NCI-H748 (cell line): ENCODE measurements around the gene ABHD1.
"Not testable (repeated sequence)": the region's sequence is repeated elsewhere in the genome, so short reads cannot be mapped to it uniquely, and the experiment has no call there.

Experiments
- DNase-seq: peaks from one replicate; lab custom pipeline; 2025; ENCODE audit not compliant: unreplicated experiment; lab: John Stamatoyannopoulos, UW

ABHD1 gene

DNA sequence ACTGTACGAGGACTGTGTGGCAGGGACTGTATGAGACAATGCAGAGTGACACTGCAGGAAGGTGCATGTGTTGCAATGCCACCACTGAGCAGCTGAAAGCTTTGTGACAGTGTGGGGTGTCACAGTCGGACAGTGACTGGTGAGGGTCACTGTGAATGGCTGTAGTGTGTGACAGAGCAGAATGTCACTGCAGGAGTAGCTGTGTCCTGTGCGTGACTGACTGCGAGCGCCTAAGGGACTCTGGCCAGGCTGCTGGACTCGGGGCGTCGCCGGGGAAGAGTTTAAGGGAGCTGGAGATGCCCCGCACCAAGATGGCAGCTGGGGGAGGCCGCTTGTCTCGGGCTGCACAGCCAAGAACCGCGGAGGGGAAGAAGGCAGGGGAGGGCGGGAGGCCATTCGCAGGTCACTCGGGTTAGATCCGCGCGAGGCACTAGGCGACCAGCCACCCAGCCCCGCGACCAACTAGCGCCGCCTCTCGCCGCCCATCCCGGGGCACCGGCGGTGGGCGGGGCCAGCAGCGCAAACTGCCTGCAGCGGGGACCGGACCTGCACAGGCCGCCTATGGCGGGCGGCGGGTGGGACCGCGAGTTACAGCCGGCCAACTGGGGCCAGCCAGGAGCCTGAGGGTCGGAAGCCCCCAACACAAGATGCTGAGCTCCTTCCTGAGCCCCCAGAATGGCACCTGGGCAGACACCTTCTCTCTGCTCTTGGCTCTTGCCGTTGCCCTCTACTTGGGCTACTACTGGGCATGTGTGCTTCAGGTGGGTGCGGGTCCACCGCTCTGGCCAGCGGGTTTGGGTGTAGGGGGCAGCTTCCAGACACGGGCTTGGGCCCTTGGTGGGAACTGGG, at the start of gene ABHD1:
ABHD1 (plus strand) TSS at position 514 of the 849 bp plus-strand sequence; CDS start at position 648, 134 bp downstream.
- DNase-seq = peak; percentile 55

DNA sequence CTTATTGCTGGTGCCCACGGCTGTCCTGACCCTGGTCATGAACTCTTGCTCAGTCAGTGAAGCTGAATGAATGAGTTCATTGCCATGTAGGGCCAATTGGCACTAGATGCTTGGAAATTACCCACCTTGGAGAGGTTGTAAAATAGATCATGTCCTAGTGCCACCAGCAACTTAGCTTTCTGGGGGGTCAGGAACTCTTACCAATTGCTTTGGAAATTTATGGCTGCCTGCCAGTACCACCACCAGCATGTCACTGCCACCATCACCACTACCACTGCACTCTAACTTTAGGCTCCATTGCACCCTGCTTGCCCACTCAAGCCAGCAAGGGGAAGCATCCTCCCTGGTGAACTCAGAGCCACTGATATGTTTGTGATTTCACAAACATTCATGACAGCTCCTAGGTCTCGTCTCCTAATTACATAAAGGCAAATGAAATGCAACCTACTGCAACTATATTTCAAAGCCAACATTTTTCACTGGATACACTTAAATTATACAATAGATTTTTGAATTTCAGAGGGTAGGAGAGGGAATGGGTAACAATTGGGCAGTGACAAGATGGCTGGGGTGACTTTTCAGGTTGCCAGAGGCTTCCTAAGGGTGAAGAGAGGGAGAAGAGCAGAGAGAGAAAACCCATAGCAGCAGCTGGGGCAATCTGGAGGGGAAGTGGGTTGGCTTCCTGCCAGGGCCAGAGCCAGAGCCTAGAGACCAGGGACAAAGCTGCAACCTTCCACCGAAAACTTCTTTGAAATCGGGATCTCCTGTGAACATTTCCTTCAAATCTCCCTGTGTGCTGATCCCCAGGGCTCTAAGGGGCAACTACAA, 48.7 kb upstream of the ABHD1 start:
- peak; percentile 8 for DNase-seq

DNA sequence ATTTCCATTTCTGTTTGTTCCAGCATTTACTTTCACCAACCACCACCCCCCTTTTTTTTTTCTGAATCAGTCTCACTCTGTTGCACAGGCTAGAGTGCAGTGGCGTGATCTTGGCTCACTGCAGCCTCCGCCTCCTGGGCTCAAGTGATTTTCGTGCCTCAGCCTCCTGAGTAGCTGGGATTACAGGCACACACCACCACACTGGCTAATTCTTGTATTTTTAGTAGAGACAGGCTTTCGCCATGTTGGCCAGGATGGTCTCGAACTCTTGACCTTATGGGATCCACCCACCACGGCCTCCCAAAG, 48.1 kb upstream of the ABHD1 start:
- not testable (repeated sequence) for DNase-seq

DNA sequence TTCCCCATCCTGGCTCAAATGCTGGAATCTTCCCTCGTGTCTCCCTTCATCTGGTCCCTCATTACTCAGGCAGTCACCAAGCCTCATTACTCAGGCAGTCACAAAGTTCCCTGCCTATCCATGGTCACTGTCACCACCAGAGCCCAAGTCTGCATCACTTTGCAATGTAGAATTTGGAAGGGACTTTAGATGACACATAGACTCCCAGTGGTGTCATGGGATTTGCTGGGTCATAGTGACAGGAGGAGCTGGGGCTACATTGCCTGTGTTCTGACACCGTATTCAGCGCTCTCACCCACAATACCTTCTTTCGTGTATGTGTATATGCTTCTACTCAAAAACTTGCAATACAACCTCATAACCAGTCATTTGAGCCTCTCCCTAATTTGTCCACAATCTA, 47.3 kb upstream of the ABHD1 start:
- no peak for DNase-seq

DNA sequence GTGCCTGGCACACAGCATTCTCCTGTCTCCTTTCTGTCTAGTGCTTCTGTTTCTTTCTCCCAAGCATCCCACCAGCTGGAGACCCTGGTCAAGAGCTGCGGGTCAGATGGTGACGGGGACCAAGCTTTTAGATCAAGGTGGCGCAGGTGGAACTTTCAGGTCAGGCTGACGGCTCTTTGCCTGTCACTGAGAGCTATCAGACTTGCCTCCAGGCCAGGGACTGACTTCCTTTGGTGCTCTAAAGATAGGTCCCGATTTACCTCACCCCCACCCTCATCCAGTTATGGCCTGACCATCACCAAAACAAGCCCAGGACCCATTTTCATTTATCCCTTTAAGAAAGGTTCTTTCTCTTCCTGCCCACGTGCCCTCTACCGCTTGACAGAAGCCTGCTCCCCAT, 46.4 kb upstream of the ABHD1 start:
- no peak for DNase-seq

DNA sequence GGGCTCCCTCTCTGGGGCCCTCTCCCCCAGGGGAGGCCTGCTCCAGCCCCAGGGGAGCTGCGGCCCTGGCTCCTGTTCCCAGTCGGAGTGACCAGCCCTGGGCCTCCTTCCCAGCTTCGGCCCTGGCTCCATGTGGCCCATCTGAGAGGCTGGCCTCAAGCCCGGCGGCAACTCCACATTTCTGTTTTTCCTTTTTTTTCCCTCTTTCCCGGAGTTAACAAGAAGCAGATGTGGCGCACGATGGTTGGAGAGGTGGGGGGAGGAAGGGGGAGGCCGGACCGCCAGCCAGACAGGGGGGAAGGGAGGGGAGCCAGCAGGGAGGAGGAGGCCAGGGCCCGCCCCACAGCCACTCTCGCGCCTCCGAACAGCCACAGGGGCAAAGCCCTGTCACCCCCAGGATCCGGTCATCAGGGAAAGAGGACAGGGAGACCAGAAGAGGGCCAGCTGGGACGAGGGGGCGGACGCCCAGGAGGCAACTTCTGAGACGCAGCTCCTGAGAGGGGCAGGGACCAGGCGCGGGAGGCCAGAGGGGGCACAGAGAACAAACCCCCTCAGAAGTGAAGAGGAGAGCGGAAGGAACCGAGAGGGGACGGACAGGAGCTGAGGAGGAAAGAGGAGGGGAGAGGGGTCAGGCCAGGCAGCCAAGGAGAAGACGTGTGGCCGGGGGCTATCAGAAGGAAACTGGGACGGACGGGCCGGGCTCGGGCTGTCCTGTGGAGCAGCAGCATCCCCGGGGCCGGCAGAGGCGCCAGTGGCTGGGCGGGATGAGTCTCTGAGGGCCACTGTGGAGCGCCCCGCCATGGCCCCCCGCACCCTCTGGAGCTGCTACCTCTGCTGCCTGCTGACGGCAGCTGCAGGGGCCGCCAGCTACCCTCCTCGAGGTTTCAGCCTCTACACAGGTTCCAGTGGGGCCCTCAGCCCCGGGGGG, 45.1 kb upstream of the ABHD1 start, which contains the start of gene EMILIN1:
EMILIN1 (plus strand) TSS at position 349 of the 928 bp plus-strand sequence; CDS start at position 800, 451 bp downstream.
- DNase-seq = no peak

DNA sequence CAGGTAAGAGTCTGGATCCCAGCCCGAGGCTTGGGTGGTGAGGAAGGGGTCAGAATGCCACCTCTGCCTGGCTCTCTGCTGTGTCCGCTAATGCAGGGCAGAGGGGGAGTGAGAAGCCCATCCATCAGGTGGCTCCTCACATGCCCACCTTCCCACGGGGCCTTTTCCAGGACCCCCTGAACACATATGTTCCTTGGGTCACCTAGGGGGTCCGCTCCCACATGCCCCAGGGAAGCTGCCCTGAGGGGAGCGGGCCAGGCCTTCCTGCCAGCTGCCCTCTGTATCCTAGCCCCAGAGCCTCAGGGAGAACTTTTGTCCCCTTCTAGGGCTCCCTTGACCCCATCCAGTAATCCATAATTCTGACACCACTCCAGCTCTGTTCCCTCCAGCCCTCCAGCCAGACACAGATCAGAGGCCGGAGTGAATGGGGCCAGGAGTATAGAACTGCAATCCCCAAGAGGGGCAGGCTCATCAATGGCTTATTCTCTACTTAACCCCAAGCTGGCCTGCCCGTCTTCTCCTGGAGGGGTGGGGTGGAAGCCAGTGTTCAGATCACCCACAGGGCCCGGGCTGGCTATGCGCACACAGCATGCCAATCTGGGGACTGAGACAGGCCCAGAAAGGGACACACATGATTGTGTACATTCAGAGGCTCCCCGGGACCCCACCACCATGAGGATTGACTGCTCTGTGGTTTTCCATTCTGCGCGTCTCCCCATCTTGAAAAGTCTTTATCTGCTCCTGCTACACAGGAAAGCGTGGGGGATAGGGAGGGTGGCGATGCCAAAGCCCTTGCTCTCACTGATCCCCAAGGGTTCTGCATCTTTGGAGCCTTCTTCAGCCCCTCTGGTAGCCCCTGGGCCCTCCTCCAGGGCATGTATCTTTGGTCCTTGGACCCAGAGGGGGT, 44.1 kb upstream of the ABHD1 start:
- no peak for DNase-seq

DNA sequence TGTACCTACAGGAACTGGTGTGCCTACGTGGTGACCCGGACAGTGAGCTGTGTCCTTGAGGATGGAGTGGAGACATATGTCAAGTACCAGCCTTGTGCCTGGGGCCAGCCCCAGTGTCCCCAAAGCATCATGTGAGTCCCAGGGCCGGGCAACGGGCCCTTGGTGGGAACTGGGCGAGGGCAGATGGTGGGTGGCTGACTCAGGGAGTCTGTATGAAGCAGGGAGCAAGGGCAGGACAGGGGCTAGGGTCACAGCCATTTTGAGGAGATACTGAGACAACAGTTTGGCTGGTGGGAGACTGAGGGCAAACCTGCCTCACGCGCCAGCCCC, 43.5 kb upstream of the ABHD1 start:
- DNase-seq = no peak

DNA sequence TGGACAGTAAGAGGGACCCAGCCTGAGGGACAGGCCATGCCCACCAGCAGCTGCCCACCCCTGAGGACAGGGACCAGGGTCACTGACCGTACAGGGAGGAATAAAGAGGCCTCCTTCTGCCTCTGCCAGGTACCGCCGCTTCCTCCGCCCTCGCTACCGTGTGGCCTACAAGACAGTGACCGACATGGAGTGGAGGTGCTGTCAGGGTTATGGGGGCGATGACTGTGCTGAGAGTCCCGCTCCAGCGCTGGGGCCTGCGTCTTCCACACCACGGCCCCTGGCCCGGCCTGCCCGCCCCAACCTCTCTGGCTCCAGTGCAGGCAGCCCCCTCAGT, 43.0 kb upstream of the ABHD1 start:
- DNase-seq = no peak

DNA sequence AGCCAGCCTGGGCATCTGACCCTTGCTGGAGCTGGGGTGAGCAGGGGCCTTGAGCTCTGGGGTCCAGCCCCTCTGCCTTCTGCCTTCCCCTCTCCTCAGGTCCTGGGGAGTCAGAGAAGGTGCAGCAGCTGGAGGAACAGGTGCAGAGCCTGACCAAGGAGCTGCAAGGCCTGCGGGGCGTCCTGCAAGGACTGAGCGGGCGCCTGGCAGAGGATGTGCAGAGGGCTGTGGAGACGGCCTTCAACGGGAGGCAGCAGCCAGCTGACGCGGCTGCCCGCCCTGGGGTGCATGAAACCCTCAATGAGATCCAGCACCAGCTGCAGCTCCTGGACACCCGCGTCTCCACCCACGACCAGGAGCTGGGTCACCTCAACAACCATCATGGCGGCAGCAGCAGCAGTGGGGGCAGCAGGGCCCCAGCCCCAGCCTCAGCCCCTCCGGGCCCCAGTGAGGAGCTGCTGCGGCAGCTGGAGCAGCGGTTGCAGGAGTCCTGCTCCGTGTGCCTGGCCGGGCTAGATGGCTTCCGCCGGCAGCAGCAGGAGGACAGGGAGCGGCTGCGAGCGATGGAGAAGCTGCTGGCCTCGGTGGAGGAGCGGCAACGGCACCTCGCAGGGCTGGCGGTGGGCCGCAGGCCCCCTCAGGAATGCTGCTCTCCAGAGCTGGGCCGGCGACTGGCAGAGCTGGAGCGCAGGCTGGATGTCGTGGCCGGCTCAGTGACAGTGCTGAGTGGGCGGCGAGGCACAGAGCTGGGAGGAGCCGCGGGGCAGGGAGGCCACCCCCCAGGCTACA, 41.4 kb upstream of the ABHD1 start:
- no peak for DNase-seq

DNA sequence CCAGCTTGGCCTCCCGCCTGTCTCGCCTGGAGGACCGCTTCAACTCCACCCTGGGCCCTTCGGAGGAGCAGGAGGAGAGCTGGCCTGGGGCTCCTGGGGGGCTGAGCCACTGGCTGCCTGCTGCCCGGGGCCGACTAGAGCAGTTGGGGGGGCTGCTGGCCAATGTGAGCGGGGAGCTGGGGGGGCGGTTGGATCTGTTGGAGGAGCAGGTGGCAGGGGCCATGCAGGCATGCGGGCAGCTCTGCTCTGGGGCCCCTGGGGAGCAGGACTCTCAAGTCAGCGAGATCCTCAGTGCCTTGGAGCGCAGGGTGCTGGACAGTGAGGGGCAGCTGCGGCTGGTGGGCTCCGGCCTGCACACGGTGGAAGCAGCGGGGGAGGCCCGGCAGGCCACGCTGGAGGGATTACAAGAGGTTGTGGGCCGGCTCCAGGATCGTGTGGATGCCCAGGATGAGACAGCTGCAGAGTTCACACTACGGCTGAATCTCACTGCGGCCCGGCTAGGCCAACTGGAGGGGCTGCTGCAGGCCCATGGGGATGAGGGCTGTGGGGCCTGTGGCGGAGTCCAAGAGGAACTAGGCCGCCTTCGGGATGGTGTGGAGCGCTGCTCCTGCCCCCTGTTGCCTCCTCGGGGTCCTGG, 40.7 kb upstream of the ABHD1 start:
- DNase-seq = no peak

DNA sequence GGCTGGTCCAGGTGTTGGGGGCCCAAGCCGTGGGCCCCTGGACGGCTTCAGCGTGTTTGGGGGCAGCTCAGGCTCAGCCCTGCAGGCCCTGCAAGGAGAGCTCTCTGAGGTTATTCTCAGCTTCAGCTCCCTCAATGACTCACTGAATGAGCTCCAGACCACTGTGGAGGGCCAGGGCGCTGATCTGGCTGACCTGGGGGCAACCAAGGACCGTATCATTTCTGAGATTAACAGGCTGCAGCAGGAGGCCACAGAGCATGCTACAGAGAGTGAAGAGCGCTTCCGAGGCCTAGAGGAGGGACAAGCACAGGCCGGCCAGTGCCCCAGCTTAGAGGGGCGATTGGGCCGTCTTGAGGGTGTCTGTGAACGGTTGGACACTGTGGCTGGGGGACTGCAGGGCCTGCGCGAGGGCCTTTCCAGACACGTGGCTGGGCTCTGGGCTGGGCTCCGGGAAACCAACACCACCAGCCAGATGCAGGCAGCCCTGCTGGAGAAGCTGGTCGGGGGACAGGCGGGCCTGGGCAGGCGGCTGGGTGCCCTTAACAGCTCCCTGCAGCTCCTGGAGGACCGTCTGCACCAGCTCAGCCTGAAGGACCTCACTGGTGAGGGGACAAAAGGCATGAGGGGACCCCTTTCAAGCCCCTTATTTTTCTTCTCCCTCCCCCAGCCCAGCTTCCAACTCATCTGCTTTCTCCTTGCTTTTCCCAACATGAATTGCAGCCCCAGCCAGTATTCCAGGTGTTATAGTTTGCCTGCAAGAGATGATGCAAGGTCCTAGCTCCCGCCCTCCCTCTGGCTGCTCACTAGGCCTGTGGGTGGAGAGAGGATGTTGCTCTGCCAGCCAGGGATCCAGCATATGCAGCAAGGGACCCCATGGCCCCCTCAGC, 40.0 kb upstream of the ABHD1 start:
- DNase-seq = no peak

DNA sequence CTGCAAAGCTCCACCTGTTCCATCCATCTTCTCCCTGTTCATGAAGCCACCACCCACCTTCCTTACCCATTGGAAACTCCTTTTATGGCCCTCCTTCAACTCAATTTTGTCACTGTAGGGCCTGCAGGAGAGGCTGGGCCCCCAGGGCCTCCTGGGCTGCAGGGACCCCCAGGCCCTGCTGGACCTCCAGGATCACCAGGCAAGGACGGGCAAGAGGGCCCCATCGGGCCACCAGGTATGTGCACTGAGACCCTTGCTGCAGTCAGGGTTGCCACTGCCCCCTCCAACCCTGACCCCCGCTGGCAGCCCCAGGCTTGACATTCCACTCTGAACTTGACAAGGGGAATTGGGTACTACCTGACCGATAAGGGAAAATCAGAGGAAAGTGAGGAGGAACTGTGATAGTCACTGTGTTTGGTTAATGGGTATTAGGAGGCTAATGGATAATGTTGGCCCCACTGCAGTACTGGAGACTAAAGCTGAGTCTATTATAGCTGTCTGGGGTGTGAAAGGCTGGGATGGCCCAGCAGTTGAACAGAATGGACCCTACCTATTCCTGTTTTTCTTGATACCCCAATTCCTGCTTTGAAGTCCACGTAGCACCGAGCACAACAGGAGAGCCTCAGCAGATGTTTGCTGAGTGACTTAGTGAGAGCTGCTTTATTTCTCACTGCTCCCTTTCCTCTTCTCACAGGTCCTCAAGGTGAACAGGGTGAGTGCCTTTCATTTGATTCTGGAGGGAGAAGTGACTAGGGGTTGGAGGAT, 39.1 kb upstream of the ABHD1 start:
- DNase-seq = no peak

DNA sequence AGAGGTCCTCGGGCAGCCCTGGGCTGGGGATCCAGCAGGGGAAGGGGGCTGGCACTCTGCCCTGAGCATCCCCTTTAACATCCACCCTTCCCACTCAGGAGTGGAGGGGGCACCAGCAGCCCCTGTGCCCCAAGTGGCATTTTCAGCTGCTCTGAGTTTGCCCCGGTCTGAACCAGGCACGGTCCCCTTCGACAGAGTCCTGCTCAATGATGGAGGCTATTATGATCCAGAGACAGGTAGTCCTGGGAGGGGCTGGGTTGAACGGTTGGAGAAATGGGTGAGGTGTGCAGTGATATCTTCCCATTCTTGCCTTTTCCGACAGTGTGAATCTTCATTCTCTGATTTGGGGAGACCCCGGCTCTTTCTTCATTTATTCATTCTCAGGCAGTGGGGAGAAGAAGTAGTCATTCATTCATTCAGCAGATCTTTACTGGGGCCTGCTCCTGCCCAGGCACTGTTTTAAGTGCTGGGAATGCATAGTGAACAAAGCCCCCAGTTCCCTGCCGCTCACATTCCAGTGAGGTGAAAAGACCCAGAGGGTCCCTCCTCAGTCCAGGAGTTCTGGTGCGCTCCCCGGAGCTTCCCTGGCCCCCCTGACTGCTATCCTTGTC, 38.4 kb upstream of the ABHD1 start:
- no peak for DNase-seq

DNA sequence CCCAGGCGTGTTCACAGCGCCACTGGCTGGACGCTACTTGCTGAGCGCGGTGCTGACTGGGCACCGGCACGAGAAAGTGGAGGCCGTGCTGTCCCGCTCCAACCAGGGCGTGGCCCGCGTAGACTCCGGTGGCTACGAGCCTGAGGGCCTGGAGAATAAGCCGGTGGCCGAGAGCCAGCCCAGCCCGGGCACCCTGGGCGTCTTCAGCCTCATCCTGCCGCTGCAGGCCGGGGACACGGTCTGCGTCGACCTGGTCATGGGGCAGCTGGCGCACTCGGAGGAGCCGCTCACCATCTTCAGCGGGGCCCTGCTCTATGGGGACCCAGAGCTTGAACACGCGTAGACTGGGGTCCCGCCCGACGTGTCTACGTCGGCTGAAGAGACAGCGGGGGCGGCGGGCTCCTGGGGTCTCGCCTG, 37.9 kb upstream of the ABHD1 start:
- peak; percentile 74 for DNase-seq

DNA sequence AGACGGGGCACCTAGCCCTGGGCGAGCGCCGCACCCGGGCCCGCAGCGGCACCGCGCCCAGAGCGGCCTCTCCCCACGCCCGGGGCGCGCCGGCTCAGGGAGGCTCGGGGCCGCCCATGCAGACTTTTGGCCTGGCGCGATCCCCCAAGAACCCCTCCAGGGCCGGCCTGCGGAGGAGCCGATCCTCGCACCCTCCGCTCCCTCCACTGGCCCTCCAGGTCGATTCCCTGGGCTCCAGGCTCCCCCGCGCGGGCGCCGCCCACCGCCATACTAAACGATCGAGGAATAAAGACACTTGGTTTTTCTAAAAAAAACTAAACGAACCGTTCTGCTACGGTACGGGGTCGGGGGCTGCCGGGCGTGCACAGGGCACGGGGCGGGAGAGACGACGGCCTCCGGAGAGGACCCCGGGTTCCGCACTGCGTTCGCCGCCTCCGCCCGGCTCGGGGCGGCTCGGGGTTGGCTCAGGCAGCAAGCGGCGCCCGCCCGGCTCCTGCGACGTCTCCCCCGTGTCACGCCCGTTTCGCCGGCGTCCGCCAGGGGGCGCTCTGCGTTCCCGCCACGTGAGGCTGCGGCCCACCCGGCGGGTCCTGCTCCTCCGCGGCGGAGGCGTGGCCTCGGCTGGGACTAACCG, 37.4 kb upstream of the ABHD1 start:
- peak; percentile 93 for DNase-seq
